T-helper 22 cell (primary cell): ENCODE measurements around the gene CAT.

Experiments
- DNase-seq: peaks from one replicate; pipeline ENCODE4 v3.0.0-alpha.2; 2020; ENCODE audit warnings: low read depth

CAT gene

GRCh38 chr11:34495724-34496377, 57.1 kb downstream of the CAT start:
- no peak for DNase-seq

GRCh38 chr11:34499719-34500500, 61.2 kb downstream of the CAT start:
- DNase-seq, result no peak

- DNase-seq, result no peak
These were observed 62.8 kb downstream of the CAT start for GRCh38 chr11:34501500-34501899.

- DNase-seq, result no peak
These were observed 63.2 kb downstream of the CAT start for GRCh38 chr11:34501949-34502348.

- DNase-seq, result no peak
These were observed 64.2 kb downstream of the CAT start for GRCh38 chr11:34502949-34503348.

GRCh38 chr11:34505874-34506273, 67.1 kb downstream of the CAT start:
- no peak for DNase-seq

GRCh38 chr11:34507156-34507555, 68.4 kb downstream of the CAT start:
- DNase-seq, result no peak

- DNase-seq, result no peak
These were observed 68.9 kb downstream of the CAT start for GRCh38 chr11:34507610-34508009.

- DNase-seq, result no peak
These were observed 69.8 kb downstream of the CAT start for GRCh38 chr11:34508524-34508923.

- no peak for DNase-seq
These were observed 70.7 kb downstream of the CAT start for GRCh38 chr11:34509336-34509876.

- no peak for DNase-seq
These were observed 71.5 kb downstream of the CAT start for GRCh38 chr11:34510218-34510617.

- DNase-seq, result no peak
These were observed 71.9 kb downstream of the CAT start for GRCh38 chr11:34510673-34511072.

GRCh38 chr11:34512840-34513681, 74.3 kb downstream of the CAT start:
- DNase-seq, result no peak

- no peak for DNase-seq
These were observed 75.1 kb downstream of the CAT start, which contains the start of gene ELF5 for GRCh38 chr11:34513682-34514449. Gene ELF5 (minus strand): TSS chr11:34513794. CDS start chr11:34505749, 8,045 bp downstream.

- no peak for DNase-seq
These were observed 75.9 kb downstream of the CAT start for GRCh38 chr11:34514597-34514996.

- DNase-seq, result no peak
These were observed 77.7 kb downstream of the CAT start for GRCh38 chr11:34516247-34517040.

- DNase-seq, result no peak
These were observed 81.0 kb downstream of the CAT start for GRCh38 chr11:34519595-34520235.

- DNase-seq, result no peak
These were observed 82.5 kb downstream of the CAT start for GRCh38 chr11:34521265-34521664.
